WTC11 (cell line): ENCODE results near the gene CASP2. TPM values are rescaled to one million over a fixed set of nuclear protein-coding genes. Genes with fewer than 3 reads are reported as not detected.

ENCODE experiments used
- ATAC-seq: fragments of 200-7000 bp; cut with Tn5 transposase; 2 replicates; pipeline ENCODE4 v1.10.0; 2021; ENCODE audit warnings: mild to moderate bottlenecking, moderate library complexity
- CTCF ChIA-PET: fragments of 300-600 bp; sonication (Branson Sonifier 250); formaldehyde crosslinking; loops from one replicate; lab custom pipeline; 2021; ENCODE audit warnings: antibody characterized with exemption; lab: Charles Lee
- POLR2A ChIA-PET: fragments of 350-600 bp; sonication (Branson Sonifier 250); formaldehyde crosslinking; loops from one replicate; lab custom pipeline; 2021; ENCODE audit warnings: antibody characterized with exemption; lab: Charles Lee
- DNase-seq: peaks from one replicate; pipeline ENCODE4 v3.0.0; 2021; ENCODE audit warnings: low spot score
- H3K27ac Mint-ChIP-seq: 2 replicates; pipeline ENCODE4 v1.8.0; 2021; ENCODE audit warnings: mixed read lengths
- H3K27me3 Mint-ChIP-seq: 2 replicates; pipeline ENCODE4 v1.8.0; 2021; ENCODE audit warnings: low read depth, mild to moderate bottlenecking, moderate library complexity, mixed read lengths
- H3K36me3 Mint-ChIP-seq: 2 replicates; pipeline ENCODE4 v1.8.0; 2021; ENCODE audit warnings: mixed read lengths
- H3K4me1 Mint-ChIP-seq: 2 replicates; pipeline ENCODE4 v1.8.0; 2022; ENCODE audit warnings: mixed read lengths
- H3K4me3 Mint-ChIP-seq: 2 replicates; pipeline ENCODE4 v1.8.0; 2021; ENCODE audit warnings: mild to moderate bottlenecking, moderate library complexity, mixed read lengths
- H3K9me3 Mint-ChIP-seq: 2 replicates; pipeline ENCODE4 v1.8.0; 2021; ENCODE audit warnings: mixed read lengths
- CBFB ChIP-seq: sonication (generic); formaldehyde crosslinking; IDR thresholded peaks from 2 replicates; pipeline ENCODE4 v1.8.1; 2022; ENCODE audit warnings: mild to moderate bottlenecking, low read depth, missing genetic modification reagents
- CREM ChIP-seq: sonication (generic); formaldehyde crosslinking; IDR thresholded peaks from 2 replicates; pipeline ENCODE4 v1.8.1; 2022; ENCODE audit warnings: mild to moderate bottlenecking, missing genetic modification reagents, moderate library complexity
- ELF4 ChIP-seq: sonication (generic); formaldehyde crosslinking; IDR thresholded peaks from 2 replicates; pipeline ENCODE4 v1.8.1; 2022; ENCODE audit warnings: low read depth, mild to moderate bottlenecking, moderate library complexity, missing genetic modification reagents
- GTF2I ChIP-seq: fragments of 250-450 bp; sonication (Bioruptor Pico); conservative IDR thresholded peaks from 2 replicates; pipeline ENCODE4 v1.4.0; 2021; ENCODE audit warnings: mild to moderate bottlenecking
- NFATC4 ChIP-seq: fragments of 250-450 bp; sonication (Bioruptor Pico); IDR thresholded peaks from 2 replicates; pipeline ENCODE4 v1.9.0; 2021; ENCODE audit warnings: mild to moderate bottlenecking
- NR2C2 ChIP-seq: sonication (generic); formaldehyde crosslinking; IDR thresholded peaks from 2 replicates; pipeline ENCODE4 v1.8.0; 2022; ENCODE audit warnings: mild to moderate bottlenecking, missing genetic modification reagents
- SMAD4 ChIP-seq: sonication (generic); formaldehyde crosslinking; IDR thresholded peaks from 2 replicates; pipeline ENCODE4 v1.8.0; 2022; ENCODE audit warnings: mild to moderate bottlenecking, missing genetic modification reagents
- SP1 ChIP-seq: sonication (generic); formaldehyde crosslinking; conservative IDR thresholded peaks from 2 replicates; pipeline ENCODE4 v1.8.1; 2022; ENCODE audit warnings: missing genetic modification reagents
- TCF7 ChIP-seq: sonication (generic); formaldehyde crosslinking; IDR thresholded peaks from 2 replicates; pipeline ENCODE4 v1.8.0; 2022; ENCODE audit warnings: mild to moderate bottlenecking, low read depth, missing genetic modification reagents, moderate library complexity
- TP53 ChIP-seq: sonication (generic); formaldehyde crosslinking; IDR thresholded peaks from 2 replicates; pipeline ENCODE4 v1.8.1; 2023; ENCODE audit warnings: mild to moderate bottlenecking, missing genetic modification reagents
- ZNF121 ChIP-seq: sonication (generic); formaldehyde crosslinking; IDR thresholded peaks from 2 replicates; pipeline ENCODE4 v1.8.0; 2023; ENCODE audit warnings: missing genetic modification reagents
- ZNF317 ChIP-seq: sonication (generic); formaldehyde crosslinking; IDR thresholded peaks from 2 replicates; pipeline ENCODE4 v1.8.1; 2023; ENCODE audit warnings: low read depth, mild to moderate bottlenecking, moderate library complexity, missing genetic modification reagents, borderline replicate concordance
- total RNA-seq: library from RNA; stranded (reverse); gene quantifications from 3 replicates; pipeline ENCODE4 v1.2.3, GENCODE V29; 2021
- TF ChIP-seq, protein P1 (sequence below): fragments of 200-600 bp; IDR thresholded peaks from 2 replicates; pipeline ENCODE4 v1.8.0; 2022; ENCODE audit warnings: antibody characterized with exemption
- TF ChIP-seq, protein P2 (sequence below): sonication (generic); formaldehyde crosslinking; IDR thresholded peaks from 2 replicates; pipeline ENCODE4 v1.8.0; 2022; ENCODE audit warnings: mild to moderate bottlenecking, missing genetic modification reagents
- TF ChIP-seq, protein P3 (sequence below): sonication (generic); formaldehyde crosslinking; IDR thresholded peaks from 2 replicates; pipeline ENCODE4 v1.8.0; 2022; ENCODE audit warnings: mild to moderate bottlenecking, missing genetic modification reagents
- TF ChIP-seq, protein P4 (sequence below): sonication (generic); formaldehyde crosslinking; IDR thresholded peaks from 2 replicates; pipeline ENCODE4 v1.8.0; 2023; ENCODE audit warnings: missing genetic modification reagents
- TF ChIP-seq, protein P5 (sequence below): sonication (generic); formaldehyde crosslinking; conservative IDR thresholded peaks from 2 replicates; pipeline ENCODE4 v1.8.1; 2022; ENCODE audit warnings: mild to moderate bottlenecking, missing genetic modification reagents

Gene CASP2
- total RNA-seq, 1 experiment from 2014 or later: 35.4 TPM

DNA sequence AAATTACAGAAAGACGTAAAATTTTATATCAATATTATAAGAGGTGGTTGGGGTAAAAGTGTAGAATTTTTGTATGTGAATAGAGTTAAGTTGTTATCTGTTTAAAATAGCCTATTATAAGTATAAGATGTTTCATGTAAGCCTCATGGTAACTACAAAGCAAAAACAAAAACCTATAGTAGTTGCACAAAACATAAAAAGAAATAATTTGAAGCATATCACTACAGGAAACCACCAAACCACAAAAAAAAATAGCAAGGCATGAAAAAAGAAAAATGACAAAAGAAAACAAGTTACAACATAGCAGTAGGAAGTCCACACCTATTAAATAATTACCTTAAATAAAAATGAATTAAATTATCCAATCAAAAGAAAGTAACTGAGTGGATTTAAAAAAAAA is 37.3 kb upstream of the CASP2 start:
- CTCF ChIA-PET: interaction anchor here (1.2 to 3.1 kb wide), 2 partner anchors 10 to 48 kb away, joined by 3 to 16 read pairs; no protein-coding TSS in a partner anchor
- H3K4me3 Mint-ChIP-seq: no peak overlapping the region
- POLR2A ChIA-PET: no interaction called here

DNA sequence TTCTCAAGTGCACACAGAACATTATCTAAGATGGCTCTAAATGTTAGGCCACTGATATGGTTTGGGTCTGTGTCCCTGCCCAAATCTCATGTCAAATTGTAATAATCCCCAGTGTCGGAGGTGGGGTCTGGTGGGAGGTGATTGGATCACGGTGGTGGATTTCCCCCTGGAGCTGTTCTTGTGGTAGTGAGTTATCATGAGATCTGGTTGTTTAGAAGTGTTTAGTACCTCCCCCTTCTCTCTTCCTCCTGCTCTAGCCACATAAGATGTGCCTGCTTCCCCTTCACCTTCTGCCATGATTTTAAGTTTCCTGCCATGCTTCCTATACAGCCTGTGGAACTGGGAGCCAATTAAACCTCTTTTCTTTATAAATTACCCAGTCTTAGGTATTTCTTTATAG is 36.1 kb upstream of the CASP2 start:
- DNase-seq (no peak), ATAC-seq (no peak)
- Mint-ChIP-seq H3K36me3 (no peaks in the 10 kb centered on the region), H3K4me1 (no peaks in the 10 kb centered on the region), H3K27me3 (peaks cover 4% of the 10 kb centered on the region; the same call in 1 of the 2 replicates), H3K4me3 (no peak overlapping the region), H3K27ac (no peak overlapping the region), H3K9me3 (peaks cover 11% of the 10 kb centered on the region; the same call in 1 of the 2 replicates)
- CTCF ChIA-PET: interaction anchor here (1.0 to 1.2 kb wide), 2 partner anchors 37 to 47 kb away, joined by 3 read pairs; no protein-coding TSS in a partner anchor
- TF ChIP-seq NFATC4 (CRISPR knock-in tag) (no peak), ELF4 (CRISPR knock-in tag) (no peak), TP53 (no peak), ZNF317 (CRISPR knock-in tag) (no peak), CREM (CRISPR knock-in tag) (no peak), SP1 (no peak), CBFB (no peak)
- TF ChIP-seq, protein P1, sequence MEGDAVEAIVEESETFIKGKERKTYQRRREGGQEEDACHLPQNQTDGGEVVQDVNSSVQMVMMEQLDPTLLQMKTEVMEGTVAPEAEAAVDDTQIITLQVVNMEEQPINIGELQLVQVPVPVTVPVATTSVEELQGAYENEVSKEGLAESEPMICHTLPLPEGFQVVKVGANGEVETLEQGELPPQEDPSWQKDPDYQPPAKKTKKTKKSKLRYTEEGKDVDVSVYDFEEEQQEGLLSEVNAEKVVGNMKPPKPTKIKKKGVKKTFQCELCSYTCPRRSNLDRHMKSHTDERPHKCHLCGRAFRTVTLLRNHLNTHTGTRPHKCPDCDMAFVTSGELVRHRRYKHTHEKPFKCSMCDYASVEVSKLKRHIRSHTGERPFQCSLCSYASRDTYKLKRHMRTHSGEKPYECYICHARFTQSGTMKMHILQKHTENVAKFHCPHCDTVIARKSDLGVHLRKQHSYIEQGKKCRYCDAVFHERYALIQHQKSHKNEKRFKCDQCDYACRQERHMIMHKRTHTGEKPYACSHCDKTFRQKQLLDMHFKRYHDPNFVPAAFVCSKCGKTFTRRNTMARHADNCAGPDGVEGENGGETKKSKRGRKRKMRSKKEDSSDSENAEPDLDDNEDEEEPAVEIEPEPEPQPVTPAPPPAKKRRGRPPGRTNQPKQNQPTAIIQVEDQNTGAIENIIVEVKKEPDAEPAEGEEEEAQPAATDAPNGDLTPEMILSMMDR: no peak
- TF ChIP-seq, protein P2, sequence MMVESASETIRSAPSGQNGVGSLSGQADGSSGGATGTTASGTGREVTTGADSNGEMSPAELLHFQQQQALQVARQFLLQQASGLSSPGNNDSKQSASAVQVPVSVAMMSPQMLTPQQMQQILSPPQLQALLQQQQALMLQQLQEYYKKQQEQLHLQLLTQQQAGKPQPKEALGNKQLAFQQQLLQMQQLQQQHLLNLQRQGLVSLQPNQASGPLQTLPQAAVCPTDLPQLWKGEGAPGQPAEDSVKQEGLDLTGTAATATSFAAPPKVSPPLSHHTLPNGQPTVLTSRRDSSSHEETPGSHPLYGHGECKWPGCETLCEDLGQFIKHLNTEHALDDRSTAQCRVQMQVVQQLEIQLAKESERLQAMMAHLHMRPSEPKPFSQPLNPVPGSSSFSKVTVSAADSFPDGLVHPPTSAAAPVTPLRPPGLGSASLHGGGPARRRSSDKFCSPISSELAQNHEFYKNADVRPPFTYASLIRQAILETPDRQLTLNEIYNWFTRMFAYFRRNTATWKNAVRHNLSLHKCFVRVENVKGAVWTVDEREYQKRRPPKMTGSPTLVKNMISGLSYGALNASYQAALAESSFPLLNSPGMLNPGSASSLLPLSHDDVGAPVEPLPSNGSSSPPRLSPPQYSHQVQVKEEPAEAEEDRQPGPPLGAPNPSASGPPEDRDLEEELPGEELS (CRISPR knock-in tag): no peak
- TF ChIP-seq, protein P3, sequence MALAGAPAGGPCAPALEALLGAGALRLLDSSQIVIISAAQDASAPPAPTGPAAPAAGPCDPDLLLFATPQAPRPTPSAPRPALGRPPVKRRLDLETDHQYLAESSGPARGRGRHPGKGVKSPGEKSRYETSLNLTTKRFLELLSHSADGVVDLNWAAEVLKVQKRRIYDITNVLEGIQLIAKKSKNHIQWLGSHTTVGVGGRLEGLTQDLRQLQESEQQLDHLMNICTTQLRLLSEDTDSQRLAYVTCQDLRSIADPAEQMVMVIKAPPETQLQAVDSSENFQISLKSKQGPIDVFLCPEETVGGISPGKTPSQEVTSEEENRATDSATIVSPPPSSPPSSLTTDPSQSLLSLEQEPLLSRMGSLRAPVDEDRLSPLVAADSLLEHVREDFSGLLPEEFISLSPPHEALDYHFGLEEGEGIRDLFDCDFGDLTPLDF (CRISPR knock-in tag): no peak
- TF ChIP-seq, protein P4, sequence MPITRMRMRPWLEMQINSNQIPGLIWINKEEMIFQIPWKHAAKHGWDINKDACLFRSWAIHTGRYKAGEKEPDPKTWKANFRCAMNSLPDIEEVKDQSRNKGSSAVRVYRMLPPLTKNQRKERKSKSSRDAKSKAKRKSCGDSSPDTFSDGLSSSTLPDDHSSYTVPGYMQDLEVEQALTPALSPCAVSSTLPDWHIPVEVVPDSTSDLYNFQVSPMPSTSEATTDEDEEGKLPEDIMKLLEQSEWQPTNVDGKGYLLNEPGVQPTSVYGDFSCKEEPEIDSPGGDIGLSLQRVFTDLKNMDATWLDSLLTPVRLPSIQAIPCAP: no peak
- TF ChIP-seq, protein P5, sequence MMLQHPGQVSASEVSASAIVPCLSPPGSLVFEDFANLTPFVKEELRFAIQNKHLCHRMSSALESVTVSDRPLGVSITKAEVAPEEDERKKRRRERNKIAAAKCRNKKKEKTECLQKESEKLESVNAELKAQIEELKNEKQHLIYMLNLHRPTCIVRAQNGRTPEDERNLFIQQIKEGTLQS: no peak
- TF ChIP-seq, all 79 proteins: peak for 0
- POLR2A ChIA-PET: no interaction called here

More for the DNA sequence above, 37.3 kb upstream of the CASP2 start:
- TF ChIP-seq ZNF121 (CRISPR knock-in tag) (no peak), GTF2I (CRISPR knock-in tag) (no peak), TCF7 (CRISPR knock-in tag) (no peak)
- H3K27me3 Mint-ChIP-seq: peaks cover 9% of the 10 kb centered on the region
- DNase-seq (no peak), ATAC-seq (no peak)
- peaks cover 11% of the 10 kb centered on the region; the same call in 1 of the 2 replicates for H3K9me3 Mint-ChIP-seq
- no peak overlapping the region for H3K27ac Mint-ChIP-seq
- H3K36me3 Mint-ChIP-seq: no peaks in the 10 kb centered on the region
- no peaks in the 10 kb centered on the region for H3K4me1 Mint-ChIP-seq

DNA sequence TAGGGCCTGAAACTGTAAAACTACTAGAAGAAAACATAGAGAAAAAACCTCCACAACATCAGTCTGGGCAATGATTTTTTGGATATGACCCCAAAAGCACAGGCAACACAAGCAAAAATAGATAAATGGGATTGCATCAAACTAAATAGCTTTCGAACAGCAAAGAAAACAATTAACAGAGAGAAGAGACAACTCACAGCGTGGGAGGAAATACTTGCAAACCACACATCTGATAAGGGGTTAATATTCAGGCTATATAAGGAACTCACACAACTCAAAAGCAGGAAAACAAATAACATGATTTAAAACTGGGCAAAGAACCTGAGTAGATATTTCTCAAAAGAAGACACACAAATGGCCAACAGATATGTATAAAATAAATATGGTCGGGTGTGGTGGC is 32.6 kb upstream of the CASP2 start:
- H3K27ac Mint-ChIP-seq: no peak overlapping the region
- POLR2A ChIA-PET: no interaction called here
- TF ChIP-seq SMAD4: no peak
- TF ChIP-seq NR2C2 (CRISPR knock-in tag): no peak
- TF ChIP-seq, protein P2 (CRISPR knock-in tag): no peak
- H3K27me3 Mint-ChIP-seq: no peaks in the 10 kb centered on the region; the same call in 1 of the 2 replicates
- ATAC-seq (no peak), DNase-seq (no peak)
- H3K4me3 Mint-ChIP-seq: no peak overlapping the region
- CTCF ChIA-PET: interaction anchor here (2.2 to 2.6 kb wide), 2 partner anchors 15 to 41 kb away, joined by 7 to 13 read pairs; no protein-coding TSS in a partner anchor
- no peaks in the 10 kb centered on the region for H3K36me3 Mint-ChIP-seq
- H3K4me1 Mint-ChIP-seq: no peaks in the 10 kb centered on the region
- peaks cover 11% of the 10 kb centered on the region; the same call in 1 of the 2 replicates for H3K9me3 Mint-ChIP-seq
